HFF-Myc (cell line): Measurements from ENCODE around the gene JMJD8.

ENCODE experiments used
- DNase-seq: peaks from one replicate; pipeline ENCODE4 v3.0.0-alpha.2; 2011; ENCODE audit warnings: low read depth; ENCODE audit errors: extremely low read depth
- H3K4me3 ChIP-seq: replicated peaks from 2 replicates; pipeline ENCODE4 v1.5.1; 2011; ENCODE audit warnings: low read depth, mild to moderate bottlenecking, control low read depth, low read length
- CTCF ChIP-seq: IDR thresholded peaks from 2 replicates; pipeline ENCODE4 v1.5.1; 2012; ENCODE audit warnings: mild to moderate bottlenecking, low read depth, low read length, control low read depth; ENCODE audit errors: missing control alignments

JMJD8 gene

GRCh38 chr16:726188-726437 is 42.0 kb upstream of the JMJD8 start:
- no peak for DNase-seq
- 0 out of 2 replicates have a peak overlapping the region, but pooled peaks have one; percentile 31 for H3K4me3 ChIP-seq

DNA sequence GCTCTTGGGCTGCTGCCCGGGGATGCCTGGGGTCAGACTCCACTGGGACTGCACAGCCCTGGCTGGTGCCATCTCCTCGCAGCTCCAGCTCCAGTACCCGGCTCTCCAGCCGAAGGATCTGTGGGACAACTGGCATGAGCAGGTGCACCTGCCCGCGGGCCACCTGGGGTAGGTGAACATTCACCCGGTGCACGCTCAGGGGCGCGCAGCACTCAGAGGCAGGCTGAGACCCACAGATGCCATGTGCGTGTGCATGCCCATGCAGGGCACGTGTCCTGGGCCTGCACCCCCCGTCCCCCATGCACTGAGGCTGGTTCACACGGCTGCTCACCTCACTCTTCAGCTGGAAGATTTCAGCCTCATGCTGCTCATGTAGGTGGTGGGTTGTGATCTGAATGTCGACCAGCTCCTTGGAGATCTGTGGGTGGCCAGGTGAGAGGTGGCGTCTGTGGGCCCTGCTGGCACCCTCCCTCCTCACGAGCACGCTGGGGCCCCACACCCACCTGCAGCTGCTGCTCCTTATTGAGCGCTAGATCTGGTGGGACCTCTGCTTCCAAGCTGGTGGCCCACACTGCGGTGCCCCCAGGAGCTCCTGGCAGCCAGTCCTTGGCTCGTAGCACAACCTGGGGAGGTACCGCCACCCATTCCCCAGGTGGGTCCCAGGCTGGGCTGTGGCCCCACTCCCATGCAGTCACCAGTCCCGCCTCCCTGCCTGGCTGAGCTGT is 41.5 kb upstream of the JMJD8 start:
- no peak for TF ChIP-seq CTCF
- DNase-seq: no peak
- H3K4me3 ChIP-seq: no peak overlapping the region

More at GRCh38 chr16:726188-726437, 42.0 kb upstream of the JMJD8 start:
- TF ChIP-seq CTCF: no peak

GRCh38 chr16:725041-725376 is 40.9 kb upstream of the JMJD8 start:
- no peak overlapping the region for H3K4me3 ChIP-seq
- DNase-seq: no peak
- TF ChIP-seq CTCF: no peak

GRCh38 chr16:724188-725040 is 40.3 kb upstream of the JMJD8 start:
- no peak for DNase-seq
- TF ChIP-seq CTCF: no peak

GRCh38 chr16:723695-724094 is 39.6 kb upstream of the JMJD8 start:
- no peak for TF ChIP-seq CTCF
- no peak for DNase-seq
- H3K4me3 ChIP-seq: no peak overlapping the region

More at GRCh38 chr16:724188-725040, 40.3 kb upstream of the JMJD8 start:
- no peak overlapping the region for H3K4me3 ChIP-seq

DNA sequence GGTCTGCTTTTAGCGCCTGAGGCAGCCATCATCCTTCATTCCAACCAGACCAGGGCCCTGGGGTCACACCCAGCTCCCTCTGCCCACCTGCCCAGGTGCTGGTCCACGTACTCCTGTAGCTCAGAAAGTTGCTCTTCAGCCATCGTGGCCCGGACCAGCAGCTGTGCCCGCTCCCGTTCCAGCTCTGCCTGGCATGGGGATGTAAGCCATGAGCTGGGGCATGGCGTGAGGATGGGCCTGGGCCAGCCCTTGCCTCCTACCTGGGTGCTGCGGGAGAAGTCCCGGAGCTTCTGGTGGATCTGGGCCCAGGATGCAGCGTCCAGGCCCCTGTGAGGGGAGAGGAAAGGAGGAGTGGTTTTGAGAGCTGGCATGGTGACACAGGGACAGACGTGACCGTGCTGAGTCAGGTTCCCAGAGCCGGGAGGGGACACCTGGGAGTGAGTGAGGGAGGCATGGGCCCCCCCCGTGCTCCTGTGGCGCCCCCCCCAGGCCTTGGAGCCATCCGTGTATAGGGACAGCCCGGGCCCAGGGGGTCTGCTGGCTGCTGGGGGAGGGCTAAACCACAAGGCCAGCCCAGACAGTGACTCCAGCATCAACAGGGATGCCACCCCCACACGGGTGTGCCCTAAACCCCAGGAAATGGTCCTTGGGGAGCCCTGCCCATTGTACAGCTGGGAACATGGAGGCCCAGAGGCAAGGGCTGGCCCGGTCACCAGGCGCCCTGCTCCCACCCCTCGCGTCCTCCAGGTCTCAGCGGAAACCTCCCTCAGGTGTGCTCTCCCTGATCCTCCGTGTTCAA is 38.9 kb upstream of the JMJD8 start:
- no peak for TF ChIP-seq CTCF
- H3K4me3 ChIP-seq: no peak overlapping the region
- no peak for DNase-seq
